COLO668 (cell line): ENCODE measurements around the gene RCBTB2.

Experiments
- DNase-seq: peaks from one replicate; lab custom pipeline; 2025; ENCODE audit not compliant: unreplicated experiment; lab: John Stamatoyannopoulos, UW

RCBTB2 gene

DNA sequence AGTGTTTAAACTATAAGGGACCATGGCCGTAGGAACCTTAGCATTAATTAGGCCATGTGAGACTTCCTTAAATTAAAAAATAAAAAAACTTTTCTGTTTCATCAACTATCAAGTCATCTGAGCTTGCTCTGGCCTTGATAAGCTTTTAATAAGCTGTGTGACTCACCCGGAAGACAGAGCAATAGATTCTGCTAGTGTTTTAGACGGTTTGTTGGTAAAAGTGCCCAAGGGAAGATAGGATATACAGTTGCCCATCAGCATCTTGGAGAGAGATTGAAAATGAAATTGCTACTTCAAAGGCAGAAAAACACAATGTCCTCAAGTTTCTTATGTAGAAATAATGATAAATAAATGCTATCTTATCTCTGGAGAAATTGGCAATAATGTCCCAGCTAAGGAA, 31.2 kb upstream of the RCBTB2 start:
- DNase-seq = no peak

DNA sequence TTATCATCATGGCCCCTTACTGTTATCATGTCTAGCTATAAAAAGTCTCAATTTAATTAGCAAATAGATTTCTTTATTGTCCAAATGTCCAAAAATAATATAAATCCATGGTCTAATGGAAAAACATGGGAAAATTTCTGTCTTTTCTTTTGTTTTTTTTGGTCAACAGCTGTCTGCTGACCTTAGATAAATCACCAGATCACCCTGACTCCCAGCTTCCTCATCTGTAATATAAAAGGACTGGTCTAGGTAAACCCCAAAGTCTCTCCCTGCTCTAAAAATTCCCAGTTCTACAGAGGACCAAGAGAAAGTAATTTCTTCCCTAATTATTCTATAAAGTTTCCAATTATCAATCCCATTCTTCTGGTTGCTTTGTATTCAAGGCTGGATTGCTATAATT, 30.7 kb upstream of the RCBTB2 start:
- DNase-seq = no peak

DNA sequence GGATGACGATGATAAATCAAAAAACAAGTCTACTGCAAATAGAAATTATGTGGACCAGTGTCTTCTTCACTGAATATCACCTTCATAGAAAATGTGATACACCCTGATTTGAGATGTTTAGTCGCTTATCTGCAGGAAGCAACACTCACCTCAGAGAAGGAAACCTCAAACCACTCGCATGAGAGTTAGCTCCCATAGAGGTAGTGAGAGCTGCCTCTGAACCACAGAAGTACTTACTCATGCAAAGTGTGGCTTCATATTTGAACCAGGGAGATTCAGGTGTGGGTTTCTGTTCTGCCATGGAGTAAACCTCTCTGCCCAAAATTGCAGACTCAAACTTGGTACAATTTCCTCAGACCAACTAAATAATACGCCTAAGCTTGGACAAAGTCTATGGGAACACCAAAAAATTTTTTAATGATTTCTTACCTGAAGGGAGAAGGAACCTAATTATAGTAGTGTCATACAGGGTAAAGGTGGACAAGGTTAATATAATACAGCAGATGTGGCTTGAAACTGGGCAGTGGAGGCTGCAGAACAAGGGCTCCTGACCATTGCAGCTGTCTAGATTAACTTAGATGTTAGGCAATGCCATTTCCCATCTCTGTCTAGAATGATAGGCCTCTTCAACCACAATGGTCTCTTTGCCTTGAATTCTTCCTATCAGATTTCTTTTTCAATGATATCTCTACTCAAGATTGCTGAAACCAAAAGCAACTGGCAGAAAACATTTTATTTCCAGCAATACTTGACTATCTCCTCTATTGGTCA, 29.6 kb upstream of the RCBTB2 start:
- DNase-seq = no peak

DNA sequence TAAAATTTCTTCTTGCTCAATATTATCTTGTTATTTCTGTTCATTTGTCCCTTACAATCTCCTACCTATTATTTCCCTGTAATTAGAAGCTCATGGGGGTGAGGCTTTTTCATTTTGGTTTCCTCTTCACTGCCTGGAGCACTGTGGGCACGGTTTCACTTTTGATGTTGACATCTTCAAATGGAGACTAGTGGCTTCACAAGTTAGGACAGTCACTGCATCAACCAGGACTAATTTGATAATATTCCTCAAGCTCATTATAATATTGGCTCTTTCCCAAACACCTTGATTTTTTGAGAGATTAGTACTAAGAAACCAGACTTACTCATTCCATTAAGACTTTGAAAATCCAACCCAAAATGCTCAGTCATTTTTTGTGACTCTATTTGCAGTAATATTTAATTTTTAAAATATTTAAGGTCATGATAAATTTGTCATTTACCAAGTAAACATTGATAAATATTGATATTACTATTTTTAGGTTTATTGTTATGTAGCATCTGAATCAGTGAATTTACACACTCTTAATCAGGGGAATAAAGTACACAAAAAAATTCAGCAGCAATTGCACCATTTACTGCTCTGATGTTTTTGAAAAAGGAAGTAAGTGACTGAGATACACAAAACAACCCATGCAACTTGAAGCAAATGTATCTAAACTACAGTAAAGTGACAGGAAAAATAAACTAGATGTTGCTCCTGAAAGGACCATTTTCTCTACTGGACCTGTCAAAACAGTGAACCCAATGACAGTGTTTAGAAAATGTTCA, 28.8 kb upstream of the RCBTB2 start:
- DNase-seq = no peak

DNA sequence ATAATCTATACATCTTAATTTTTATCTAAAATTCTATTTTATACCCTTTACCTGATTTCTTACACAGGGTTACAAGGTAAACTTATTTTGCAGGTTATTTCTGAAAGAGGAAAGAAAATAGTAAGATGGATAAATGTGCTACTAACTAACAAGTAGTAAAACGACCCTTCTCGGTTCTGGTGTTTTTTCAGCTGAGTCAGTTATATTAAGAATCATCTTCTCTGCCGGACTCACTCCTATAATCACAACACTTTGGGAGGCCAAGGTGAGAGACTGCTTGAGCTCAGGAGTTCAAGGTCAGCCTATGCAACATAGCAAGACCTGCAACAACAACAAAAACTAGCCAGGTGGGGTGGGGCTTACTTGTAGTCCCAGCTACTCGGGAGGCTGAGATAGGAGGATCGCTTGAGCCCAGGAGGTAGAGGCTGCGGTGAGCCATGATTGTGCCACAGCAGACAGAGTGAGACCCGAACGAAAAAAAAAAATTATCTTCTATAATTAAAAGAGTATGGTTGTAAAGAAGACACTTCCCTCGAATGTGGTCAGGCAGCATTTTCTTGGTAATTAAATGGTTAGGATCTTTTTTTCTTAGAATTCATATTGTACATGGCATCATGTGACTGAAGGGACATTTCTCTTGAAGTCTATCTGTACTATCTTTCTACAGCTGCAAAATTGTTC, 27.9 kb upstream of the RCBTB2 start:
- no peak for DNase-seq

DNA sequence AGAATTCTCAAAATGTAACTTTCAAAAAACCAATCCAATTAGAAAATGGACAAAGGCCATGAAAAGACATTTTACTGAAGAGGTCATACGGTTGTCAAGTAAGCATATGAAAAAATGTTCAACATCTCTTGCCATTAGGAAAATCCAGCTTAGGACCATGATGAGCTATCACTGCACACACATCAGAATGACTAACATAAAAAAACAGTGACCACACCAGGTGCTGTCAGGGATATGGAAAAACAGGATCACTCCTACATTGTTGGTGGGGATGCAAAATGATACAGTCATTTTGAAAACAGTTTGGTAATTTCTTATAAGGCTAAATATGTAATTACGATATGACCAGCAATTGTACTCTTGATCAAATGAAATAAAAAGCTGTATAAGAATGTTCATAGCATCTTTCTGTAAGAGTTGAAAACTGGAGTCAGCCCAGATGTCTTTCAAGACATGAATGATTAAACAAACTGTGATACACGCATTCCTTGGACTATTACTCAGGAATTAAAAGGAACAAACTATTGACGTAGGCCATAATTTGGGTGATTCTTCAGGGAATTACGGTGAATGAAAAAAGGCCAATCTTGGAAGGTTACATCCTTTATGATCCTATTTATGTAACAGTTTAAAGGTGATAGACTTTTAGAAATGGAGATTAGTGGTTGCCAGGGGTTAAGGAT, 26.9 kb upstream of the RCBTB2 start:
- DNase-seq = no peak

DNA sequence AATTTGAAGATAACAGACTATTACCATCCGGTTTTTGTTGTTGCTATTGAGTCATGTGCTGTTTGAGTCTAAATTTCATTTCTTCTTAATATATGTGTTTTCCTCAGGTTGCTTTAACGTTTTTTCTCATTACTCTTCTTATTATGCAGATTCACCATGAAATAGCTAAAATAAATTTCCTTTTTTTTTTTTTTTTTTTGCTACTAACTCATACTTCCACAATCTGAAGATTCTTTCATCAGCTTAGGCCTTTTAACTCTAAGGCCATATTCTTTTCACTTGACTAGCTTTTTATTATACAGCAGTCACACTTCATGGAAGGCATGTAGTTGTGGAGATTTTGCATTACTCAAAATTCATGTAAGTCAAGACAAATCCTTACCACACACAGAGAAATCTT, 23.9 kb upstream of the RCBTB2 start:
- DNase-seq = no peak

DNA sequence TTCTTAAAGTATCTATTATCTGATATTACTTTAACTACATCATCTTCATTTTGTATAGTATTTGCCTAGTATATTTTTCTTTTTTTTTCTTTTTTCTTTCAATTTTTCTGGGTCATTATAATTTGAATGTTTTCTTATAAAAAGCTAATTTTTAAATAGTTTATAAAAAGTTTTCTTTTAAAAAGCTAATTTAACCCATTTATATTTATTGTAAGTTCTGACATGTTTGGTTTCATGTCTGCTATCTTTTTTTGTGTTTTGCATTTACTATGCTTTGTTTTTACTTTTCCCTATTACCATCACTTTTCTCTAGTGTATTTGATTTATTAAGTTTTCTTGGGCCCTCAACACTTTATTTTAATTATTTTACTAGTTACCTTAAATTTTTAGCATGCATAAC, 22.6 kb upstream of the RCBTB2 start:
- no peak for DNase-seq

DNA sequence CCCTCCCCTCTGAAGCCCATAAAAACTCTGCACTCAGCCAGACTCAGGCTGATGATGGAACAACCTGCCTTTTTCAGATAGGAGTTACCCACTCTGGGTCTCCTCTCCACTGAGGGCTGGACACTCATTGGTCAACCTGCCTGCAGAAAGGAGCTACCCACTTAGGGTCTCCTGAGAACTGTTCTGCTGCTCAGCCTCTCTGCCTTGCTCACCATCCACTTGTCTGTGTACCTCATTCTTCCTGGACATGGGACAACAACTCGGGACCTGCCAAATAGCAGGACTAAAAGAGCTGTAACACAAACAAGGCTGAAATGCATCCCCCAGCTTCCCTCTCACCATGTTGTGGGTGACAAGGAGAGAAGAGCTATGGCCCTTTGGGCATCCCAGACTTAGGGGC, 18.4 kb upstream of the RCBTB2 start:
- no peak for DNase-seq

DNA sequence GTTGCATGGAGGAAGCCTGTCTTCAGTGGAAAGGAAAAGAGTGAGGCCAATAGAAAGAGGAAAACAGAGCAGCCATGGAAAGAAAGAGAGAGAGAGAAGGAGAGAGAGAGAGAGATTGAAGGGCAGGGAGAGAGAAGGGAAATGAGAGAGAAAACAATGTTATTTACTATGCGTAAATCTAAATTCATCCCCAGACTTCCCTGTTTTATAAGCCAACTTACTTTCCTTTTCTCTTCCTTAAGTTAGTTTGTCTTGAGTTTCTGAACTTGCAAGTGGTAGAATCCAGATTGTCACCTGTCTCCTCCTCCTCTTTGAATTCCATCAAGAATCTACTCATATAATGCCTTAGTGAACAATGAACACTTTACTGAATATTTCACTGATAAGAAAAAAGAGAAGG, 16.8 kb upstream of the RCBTB2 start:
- DNase-seq = no peak

DNA sequence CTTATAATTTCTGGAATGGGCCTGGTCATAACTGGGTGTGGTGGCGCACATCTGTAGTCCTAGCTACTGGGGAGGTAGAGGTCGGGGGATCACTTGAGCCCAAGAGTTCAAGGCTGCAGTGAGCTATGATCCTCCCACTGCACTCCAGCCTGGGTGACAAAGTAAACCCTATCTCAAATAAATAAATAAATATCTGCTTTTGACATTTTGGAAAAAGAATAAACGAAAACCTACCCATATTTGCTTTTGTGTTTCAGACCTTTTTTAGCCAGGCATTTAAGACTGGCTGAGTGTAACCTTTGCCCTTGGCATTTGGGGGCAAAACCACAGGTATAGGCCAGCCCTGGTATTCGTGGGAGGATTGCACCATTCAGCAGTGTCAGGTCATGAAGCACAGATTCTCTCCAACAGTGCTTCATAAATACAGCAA, 14.8 kb upstream of the RCBTB2 start:
- no peak for DNase-seq

DNA sequence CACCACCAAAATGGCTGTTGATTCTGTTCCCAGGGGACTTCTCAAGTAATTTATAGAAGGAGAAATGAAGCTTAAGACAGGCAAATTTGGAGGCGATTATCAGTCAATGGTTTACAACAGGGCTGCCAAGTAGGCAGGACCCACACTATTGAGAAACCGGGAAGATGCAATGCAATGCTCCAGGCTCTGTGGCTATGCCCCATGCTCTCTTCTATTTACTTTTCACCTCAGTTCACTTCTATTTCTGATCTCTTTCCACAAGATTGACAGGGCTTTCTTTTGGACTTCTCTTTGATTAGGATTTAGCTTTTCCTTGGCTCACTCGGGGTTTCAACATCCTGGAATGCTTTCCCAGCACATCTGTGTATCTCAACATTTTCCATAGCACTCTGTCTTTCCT, 12.7 kb upstream of the RCBTB2 start:
- no peak for DNase-seq

DNA sequence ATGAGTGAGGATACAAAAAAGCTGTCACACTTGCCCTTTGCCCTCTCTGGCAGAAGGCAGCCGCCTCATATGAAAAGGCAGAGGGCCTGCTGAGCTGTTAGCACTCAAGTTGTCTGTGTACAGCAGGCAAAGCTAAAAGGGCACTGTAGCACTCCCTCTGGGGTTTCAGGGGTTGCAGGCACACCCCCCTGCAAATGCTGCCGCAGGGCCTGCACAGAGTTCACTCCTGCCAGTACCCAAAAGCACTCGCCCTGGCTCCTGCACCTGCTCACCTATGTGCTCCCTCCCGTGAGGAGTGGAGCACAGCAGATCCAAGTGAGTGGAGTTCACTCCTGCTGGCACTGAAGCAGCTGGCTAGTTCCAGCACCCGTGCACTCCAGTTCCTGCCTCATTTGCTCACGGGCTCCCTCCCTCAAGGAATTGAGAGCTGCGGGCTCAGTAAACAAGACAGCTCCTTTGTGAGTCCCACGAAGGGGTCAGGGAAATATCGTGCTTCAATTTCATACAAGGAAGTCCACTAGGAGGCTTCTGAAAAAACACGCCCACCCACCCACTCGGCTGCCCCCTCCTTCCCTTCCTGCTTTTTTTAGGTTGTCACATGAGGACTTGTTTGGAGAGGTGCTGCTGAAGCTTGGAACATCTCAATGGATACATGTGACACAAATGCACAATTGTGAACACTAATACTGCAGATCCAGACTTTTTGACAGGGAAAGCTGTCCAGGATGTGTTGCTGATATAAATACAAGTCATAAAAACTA, 9.9 kb upstream of the RCBTB2 start:
- peak; percentile 78 for DNase-seq

DNA sequence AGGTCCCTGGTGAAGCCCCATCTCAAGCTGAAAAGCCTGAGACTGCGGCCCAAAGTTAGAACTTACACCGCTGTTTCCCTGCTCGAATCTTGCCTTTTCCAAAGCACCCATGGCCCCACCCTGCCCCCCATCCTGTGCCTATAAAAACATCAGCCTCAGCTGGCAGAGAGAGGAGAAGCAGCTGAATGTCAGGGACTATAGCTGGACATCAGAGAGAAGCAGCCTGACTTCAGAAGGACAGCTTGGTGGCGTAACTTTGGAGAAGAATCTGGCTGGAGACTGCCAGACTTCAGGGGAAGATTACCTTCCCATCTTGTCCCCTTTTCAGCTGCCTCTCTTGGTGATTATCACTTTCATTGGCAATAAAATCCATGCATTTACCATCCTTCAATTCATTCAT, 9.3 kb upstream of the RCBTB2 start:
- DNase-seq = no peak

DNA sequence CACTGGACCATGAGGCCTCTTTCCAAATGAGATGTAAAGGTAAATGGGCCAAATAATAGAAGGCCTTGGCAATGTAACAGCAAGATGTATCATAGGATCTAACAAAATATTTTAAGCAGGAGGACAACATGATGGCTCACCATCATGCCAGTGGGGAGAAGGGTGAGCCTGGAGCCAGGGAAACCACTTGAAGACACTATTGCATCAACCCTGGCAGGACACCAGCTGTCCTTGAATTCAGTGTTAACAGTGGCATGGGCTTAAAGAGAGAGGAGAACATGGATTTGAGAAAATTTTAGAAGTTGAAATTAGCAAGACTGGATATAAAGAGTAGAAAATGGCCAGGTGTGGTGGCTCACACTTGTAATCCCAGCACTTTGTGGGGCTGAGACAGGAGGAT, 6.7 kb upstream of the RCBTB2 start:
- no peak for DNase-seq

DNA sequence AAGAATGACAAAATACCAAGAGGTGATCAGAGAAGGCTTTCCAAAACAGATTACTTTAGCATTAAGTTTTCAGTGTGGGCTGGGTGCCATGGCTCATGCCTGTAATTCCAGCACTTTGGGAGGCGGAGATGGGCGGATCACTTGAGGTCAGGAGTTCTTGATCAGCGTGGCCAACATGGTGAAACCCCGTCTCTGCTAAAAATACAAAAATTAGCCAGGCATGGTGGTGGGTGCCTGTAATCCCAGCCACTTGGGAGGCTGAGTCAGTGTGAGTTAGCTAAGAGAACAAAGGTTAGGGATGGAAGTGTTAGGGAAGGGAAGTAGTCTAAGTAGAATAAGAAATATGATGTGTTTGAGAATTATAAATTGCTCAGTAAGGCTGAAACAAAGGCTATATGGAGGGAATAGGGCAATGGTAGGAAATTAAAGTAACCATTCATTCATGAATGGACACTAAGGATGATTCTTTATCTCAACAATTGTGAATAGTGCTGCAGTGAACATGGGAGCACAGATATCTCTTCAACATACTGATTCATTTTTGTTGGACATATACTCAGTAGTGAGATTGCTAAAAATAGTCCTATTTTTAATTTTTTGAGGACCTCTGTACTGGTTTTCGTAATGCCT, 3.9 kb upstream of the RCBTB2 start:
- DNase-seq = no peak

DNA sequence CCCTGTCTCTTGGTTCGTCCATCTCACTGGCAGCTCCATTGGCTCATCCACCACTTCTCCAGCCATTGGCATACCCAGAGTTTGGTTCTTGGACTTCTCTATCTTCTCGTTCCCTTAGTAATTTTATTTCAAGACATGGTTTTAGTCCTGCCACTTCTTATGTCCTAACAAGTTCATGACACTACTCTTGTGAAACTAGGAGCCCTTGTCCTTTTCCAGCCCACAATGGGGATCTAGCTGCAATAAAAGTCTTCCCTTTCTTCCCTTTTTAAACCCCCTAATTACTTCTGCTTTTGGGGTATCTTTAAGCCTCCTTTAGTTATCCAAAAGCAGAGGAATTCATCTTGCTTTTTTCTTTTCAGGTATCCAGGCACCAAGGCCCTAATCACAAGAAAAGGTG, 2.9 kb upstream of the RCBTB2 start:
- no peak for DNase-seq

DNA sequence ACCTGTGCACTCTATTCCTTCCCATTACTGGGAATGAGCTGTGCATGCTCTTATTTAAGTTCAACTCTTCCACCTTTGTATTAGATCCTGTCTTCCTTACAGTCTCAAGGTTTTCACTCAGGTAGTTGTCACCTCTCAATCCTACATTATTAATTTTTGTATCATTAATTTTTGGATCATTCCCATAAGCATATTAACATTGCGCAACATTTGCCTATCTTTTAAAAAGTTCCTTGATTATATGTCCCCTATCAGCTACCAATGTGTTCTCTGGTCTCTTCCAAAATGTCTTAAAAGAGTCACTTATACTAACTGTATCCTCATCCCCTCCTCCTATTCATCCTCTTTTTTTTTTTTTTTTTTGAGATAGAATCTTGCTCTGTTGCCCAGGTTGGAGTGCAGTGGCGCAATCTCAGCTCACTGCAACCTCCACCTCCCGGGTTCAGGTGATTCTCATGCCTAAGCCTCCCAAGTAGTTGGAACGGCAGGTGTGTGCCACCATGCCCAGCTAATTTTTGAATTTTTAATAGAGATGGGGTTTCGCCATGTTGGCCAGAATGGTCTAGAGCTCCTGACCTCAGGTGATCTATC, 2.1 kb upstream of the RCBTB2 start:
- no peak for DNase-seq

DNA sequence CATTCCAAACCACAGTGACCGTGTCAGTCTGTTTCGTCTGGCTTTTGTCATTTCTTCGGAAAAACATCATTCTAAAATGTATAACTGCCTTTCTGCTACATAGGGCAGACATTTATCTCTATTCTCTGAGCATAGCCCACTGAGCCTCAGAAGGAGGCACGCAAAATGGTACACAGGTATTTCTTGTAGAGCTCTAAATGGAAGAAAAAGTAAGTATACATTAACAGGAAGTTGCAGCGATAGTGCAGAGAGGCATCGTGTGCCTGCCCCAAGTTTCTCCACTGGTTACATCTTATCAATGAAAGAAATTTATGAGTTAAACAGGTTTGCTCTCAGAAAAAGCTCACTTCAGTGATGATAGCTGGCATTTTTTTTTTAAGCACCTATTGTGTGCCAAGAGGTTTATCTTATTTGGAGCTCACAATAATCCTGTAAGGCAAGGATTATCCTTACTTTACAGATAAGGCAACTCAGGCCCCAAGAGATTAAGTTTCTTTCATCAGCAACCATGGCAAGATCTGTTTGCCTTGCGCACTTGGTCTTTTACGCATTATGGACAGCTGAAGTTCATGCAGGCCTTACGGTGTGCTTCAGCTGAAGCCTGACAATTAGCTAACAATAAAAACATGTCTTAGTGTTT, 1.2 kb upstream of the RCBTB2 start:
- DNase-seq = no peak

DNA sequence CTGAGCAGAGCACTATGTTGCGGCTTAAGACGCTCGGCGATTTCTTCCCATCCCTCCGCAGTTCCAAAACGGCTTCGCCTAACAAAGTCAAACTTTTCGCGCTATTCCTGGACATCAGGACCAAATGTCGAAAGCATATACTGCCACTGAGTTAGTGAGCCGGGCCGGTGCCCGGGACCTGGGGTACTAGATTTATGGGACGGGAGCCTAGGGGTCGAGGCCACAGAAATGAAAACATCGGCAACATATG, 699 bp downstream of the RCBTB2 start:
- DNase-seq = peak; percentile 67
